LNCaP clone FGC (cell line): ENCODE data around the gene KRT33A.

Source experiments
- DNase-seq: peaks from one replicate; pipeline ENCODE4 v3.0.0-alpha.2; 2011; ENCODE audit warnings: low read depth
- H3K4me3 ChIP-seq: 2 replicates; pipeline ENCODE4 v1.5.1; 2011; ENCODE audit warnings: mild to moderate bottlenecking, low read depth, low read length, control low read depth
- TF ChIP-seq, protein P1 (sequence below): IDR thresholded peaks from 2 replicates; pipeline ENCODE4 v1.5.1; 2012; ENCODE audit warnings: mild to moderate bottlenecking; ENCODE audit not compliant: control insufficient read depth, insufficient read depth; ENCODE audit errors: extremely low read depth

KRT33A gene

GRCh38 chr17:41393294-41393693, 42.7 kb upstream of the KRT33A start:
- TF ChIP-seq, protein P1, sequence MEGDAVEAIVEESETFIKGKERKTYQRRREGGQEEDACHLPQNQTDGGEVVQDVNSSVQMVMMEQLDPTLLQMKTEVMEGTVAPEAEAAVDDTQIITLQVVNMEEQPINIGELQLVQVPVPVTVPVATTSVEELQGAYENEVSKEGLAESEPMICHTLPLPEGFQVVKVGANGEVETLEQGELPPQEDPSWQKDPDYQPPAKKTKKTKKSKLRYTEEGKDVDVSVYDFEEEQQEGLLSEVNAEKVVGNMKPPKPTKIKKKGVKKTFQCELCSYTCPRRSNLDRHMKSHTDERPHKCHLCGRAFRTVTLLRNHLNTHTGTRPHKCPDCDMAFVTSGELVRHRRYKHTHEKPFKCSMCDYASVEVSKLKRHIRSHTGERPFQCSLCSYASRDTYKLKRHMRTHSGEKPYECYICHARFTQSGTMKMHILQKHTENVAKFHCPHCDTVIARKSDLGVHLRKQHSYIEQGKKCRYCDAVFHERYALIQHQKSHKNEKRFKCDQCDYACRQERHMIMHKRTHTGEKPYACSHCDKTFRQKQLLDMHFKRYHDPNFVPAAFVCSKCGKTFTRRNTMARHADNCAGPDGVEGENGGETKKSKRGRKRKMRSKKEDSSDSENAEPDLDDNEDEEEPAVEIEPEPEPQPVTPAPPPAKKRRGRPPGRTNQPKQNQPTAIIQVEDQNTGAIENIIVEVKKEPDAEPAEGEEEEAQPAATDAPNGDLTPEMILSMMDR = no peak
- no peak for DNase-seq
- no peak overlapping the region for H3K4me3 ChIP-seq

DNA sequence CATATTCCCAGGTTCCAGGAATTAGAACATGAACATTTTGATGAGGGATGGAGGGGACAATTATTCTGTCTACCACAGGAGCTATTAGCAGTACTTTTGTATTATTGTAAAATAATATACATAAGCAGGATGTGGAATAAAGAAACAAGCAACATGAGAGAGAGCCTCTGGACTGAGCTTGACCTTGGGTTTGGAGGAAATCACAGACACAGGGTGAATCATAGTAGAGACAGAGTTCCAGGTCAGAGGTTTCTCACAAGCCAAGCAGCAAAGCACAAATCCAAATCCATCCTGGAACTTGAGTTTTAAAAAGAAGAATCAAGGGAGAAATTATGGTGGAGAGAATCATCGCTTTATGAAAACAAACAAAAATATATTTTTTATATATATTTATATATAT, 41.6 kb upstream of the KRT33A start:
- H3K4me3 ChIP-seq = no peak overlapping the region
- DNase-seq = no peak
- TF ChIP-seq, protein P1 = no peak

GRCh38 chr17:41391535-41391934, 40.9 kb upstream of the KRT33A start:
- no peak overlapping the region for H3K4me3 ChIP-seq
- no peak for DNase-seq
- TF ChIP-seq, protein P1 = no peak

GRCh38 chr17:41390411-41390938, 39.8 kb upstream of the KRT33A start:
- no peak for DNase-seq
- TF ChIP-seq, protein P1 = no peak
- no peak overlapping the region for H3K4me3 ChIP-seq

DNA sequence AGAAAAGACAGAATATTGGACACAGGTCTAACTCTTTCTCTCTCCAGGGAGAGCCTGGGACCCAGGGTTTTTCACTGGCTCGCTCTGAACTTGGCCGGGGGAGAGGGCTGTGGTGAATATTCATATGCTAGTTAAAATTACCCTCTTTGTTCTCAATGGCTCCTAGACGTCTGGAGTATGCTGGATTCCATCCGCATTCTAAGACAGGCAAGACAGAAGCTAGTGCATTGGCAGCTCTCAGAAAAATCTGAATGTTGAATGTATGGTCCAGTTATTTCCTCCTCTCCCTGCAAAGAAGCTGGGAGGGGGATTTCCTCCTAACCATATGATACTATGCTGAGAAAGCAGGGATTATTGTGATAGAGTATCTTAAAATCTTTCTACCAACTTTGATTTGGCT, 37.0 kb upstream of the KRT33A start:
- H3K4me3 ChIP-seq = no peak overlapping the region
- no peak for DNase-seq
- TF ChIP-seq, protein P1 = no peak

DNA sequence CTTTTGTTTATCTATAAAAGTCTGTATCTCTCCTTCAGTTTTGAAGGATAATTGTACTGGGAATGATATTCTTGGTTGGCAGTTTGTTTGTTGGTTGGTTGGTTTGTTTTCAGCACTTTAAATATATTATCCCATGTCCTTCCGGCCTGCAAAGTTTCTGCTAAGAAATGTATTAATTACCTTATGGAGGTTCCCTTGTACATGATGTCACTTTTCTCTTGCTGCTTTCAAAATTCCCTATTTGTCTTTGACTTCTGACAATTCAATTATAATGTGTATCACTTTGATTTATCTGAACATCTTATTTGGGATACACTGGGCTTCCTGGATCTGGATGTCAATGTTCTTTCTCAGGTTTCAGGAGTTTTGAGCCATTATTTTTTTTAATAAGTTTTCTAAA, 35.6 kb upstream of the KRT33A start:
- no peak for DNase-seq
- no peak overlapping the region for H3K4me3 ChIP-seq
- TF ChIP-seq, protein P1 = no peak

- TF ChIP-seq, protein P1 = no peak
- H3K4me3 ChIP-seq = no peak overlapping the region
- DNase-seq = no peak
Measured at GRCh38 chr17:41383690-41384089, 33.1 kb upstream of the KRT33A start.
